ENCODE data around the gene SCN1B. TPM values are rescaled to one million over a fixed set of nuclear protein-coding genes. Genes with fewer than 3 reads are reported as not detected.

The SCN1B gene
- total RNA-seq, 2 experiments from 2014 or later = 0.83 to 0.89 TPM

DNA sequence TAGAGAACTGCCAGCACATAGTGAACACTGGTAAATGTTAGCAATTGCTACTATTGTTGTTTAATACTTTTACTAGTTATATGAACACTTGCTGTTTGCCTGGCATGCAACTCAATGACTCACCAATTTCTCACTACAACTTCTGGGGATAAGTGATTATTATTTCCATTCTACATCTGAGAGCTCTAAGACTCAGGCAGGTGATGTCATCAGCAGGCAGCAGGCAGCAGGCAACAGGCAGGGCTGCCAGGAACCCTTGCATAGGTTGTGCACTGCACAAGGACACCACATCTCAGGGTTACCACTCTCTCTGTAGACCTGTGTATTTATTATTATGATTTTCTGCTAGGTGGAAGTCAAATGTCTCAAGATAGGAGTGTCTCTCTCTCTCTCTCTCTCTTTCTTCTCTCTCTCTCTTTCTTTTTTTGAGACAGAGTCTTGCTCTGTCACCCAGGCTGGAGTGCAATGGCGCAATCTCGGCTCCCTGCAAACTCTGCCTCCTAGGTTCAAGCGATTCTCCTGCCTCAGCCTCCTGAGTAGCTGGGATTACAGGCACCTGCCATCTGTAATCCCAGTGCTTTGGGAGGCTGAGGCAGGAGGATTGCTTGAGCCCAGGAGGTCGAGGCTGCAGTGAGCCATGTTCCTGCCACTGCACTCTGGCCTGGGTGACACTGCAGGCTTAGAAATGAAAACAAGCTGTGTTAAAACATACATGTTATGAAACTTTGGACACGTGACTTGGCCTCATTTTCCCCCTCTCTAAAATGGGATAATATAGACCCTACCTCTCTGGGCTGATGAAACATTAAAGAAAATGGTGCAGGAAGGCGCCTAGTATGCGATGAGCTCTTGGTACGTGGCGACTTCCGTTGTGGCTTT, 33.9 kb downstream of the SCN1B start:
- H3K9me3 Mint-ChIP-seq = no peaks in the 10 kb centered on the region
- peak; percentile 64 for DNase-seq
- no peaks in the 10 kb centered on the region for H3K27me3 Mint-ChIP-seq (ENCODE audit: low read depth)
- no peaks in the 10 kb centered on the region for H3K36me3 Mint-ChIP-seq (ENCODE audit: low read depth)
- peaks cover 24% of the 10 kb centered on the region for H3K4me1 Mint-ChIP-seq (ENCODE audit: low read depth)
- CTCF ChIA-PET = interaction anchor here (1.1 to 2.0 kb wide), 3 partner anchors 20 to 101 kb away, joined by 4 to 10 read pairs (median 6); partner anchors contain the start of genes LGI4 and ZNF792
- intact Hi-C loops (cut with micrococcal nuclease) = loop anchor here (1.0 to 5.0 kb wide), 4 partner anchors 19 to 203 kb away; partner anchors contain the start of gene USF2
- peak overlapping the region; percentile 59 for H3K27ac Mint-ChIP-seq
- H3K4me3 Mint-ChIP-seq = no peak overlapping the region

- Mint-ChIP-seq H3K36me3 (ENCODE audit: low read depth) (no peaks in the 10 kb centered on the region), H3K27ac (no peak overlapping the region), H3K4me3 (no peak overlapping the region), H3K27me3 (ENCODE audit: low read depth) (no peaks in the 10 kb centered on the region), H3K4me1 (ENCODE audit: low read depth) (peaks cover 24% of the 10 kb centered on the region), H3K9me3 (peaks cover 4% of the 10 kb centered on the region)
- DNase-seq = no peak
- intact Hi-C loops (cut with micrococcal nuclease) = loop anchor here (5.0 kb wide), 1 partner anchor 57 kb away; no protein-coding TSS in a partner anchor
- CTCF ChIA-PET = interaction anchor here (1.6 kb wide), 2 partner anchors 89 to 150 kb away, joined by 5 to 10 read pairs; partner anchors contain the start of gene FXYD5
These were observed 35.3 kb downstream of the SCN1B start for GRCh38 chr19:35065574-35065973.

DNA sequence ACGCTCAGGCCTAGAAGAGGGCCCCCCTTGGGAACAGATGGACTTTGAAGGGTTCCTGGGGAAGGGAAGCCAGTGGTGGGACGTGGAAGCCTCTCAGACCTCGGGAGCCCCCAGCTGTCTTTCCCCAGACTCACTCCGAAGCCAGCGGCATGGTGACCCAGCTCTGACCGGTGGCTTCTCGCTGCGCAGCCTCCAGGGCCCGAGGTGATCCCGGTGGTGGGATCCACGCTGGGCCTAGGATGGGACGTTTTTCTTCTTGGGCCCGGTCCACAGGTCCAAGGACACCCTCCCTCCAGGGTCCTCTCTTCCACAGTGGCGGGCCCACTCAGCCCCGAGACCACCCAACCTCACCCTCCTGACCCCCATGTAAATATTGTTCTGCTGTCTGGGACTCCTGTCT, 35.9 kb downstream of the SCN1B start:
- no peak overlapping the region for H3K27ac Mint-ChIP-seq
- no peaks in the 10 kb centered on the region for H3K27me3 Mint-ChIP-seq (ENCODE audit: low read depth)
- intact Hi-C loops (cut with micrococcal nuclease) = loop anchor here (5.0 kb wide), 1 partner anchor 56 kb away; no protein-coding TSS in a partner anchor
- H3K9me3 Mint-ChIP-seq = peaks cover 6% of the 10 kb centered on the region
- no peak for DNase-seq
- no peaks in the 10 kb centered on the region for H3K36me3 Mint-ChIP-seq (ENCODE audit: low read depth)
- H3K4me3 Mint-ChIP-seq = no peak overlapping the region
- CTCF ChIA-PET = interaction anchor here (0.6 to 2.3 kb wide), 23 partner anchors 10 to 177 kb away, joined by 3 to 35 read pairs (median 5); partner anchors contain the start of genes FXYD5 and LGI4
- peaks cover 24% of the 10 kb centered on the region for H3K4me1 Mint-ChIP-seq (ENCODE audit: low read depth)

GRCh38 chr19:35066691-35067563, 36.7 kb downstream of the SCN1B start:
- H3K9me3 Mint-ChIP-seq = peaks cover 6% of the 10 kb centered on the region
- peak overlapping the region; percentile 46 for H3K27ac Mint-ChIP-seq
- H3K4me1 Mint-ChIP-seq (ENCODE audit: low read depth) = peaks cover 24% of the 10 kb centered on the region
- CTCF ChIA-PET = interaction anchor here (0.6 to 2.3 kb wide), 33 partner anchors 8 to 1212 kb away, joined by 3 to 35 read pairs (median 5); partner anchors contain the start of genes FXYD5 and LGI4
- intact Hi-C loops (cut with micrococcal nuclease) = loop anchor here (1.0 to 5.0 kb wide), 5 partner anchors 23 to 74 kb away; partner anchors contain the start of gene LGI4
- no peaks in the 10 kb centered on the region for H3K27me3 Mint-ChIP-seq (ENCODE audit: low read depth)
- H3K36me3 Mint-ChIP-seq (ENCODE audit: low read depth) = no peaks in the 10 kb centered on the region
- peak; percentile 96 for DNase-seq
- peak overlapping the region; percentile 22 for H3K4me3 Mint-ChIP-seq

DNA sequence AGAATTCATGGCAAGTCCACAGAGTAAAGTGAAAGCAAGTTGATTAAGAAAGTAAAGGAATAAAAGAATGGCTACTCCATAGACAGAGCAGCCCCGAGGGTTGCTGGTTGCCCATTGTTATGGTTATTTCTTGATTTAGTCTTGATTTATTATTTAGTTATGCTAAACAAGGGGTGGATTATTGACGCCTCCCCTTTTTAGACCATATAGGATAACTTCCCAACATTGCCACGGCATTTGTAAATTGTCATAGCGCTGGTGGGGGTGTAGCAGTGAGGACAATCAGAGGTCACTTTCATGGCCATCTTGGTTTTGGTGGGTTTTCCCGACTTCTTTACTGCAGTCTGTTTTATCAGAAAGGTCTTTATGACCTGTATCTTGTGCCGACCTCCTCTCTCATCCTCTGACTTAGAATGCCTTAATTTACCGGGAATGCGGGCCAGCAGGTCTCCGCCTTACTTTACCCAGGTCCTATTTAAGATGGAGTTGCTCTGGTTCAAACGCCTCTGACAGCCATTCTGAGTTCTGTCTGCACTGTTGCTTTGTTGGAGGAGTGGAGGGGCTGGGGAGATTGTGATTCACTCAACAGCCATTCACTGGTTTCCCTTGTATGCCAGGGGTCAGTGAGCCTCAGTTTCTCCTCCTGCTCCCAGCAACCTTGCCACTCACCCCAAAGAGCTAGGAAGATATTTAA, 38.8 kb downstream of the SCN1B start:
- intact Hi-C loops (cut with micrococcal nuclease) = loop anchor here (5.0 kb wide), 1 partner anchor 53 kb away; no protein-coding TSS in a partner anchor
- CTCF ChIA-PET = interaction anchor here (0.8 to 2.0 kb wide), 4 partner anchors 23 to 72 kb away, joined by 3 to 8 read pairs (median 6); no protein-coding TSS in a partner anchor
- peaks cover 6% of the 10 kb centered on the region for H3K9me3 Mint-ChIP-seq
- no peak for DNase-seq
- H3K4me1 Mint-ChIP-seq (ENCODE audit: low read depth) = peaks cover 15% of the 10 kb centered on the region
- H3K36me3 Mint-ChIP-seq (ENCODE audit: low read depth) = no peaks in the 10 kb centered on the region
- H3K27ac Mint-ChIP-seq = no peak overlapping the region
- H3K4me3 Mint-ChIP-seq = no peak overlapping the region
- H3K27me3 Mint-ChIP-seq (ENCODE audit: low read depth) = no peaks in the 10 kb centered on the region

- intact Hi-C loops (cut with micrococcal nuclease) = loop anchor here (5.0 kb wide), 1 partner anchor 53 kb away; no protein-coding TSS in a partner anchor
These were observed 39.4 kb downstream of the SCN1B start for GRCh38 chr19:35069696-35070095.

GRCh38 chr19:35070471-35070870, 40.2 kb downstream of the SCN1B start:
- Mint-ChIP-seq H3K4me3 (no peak overlapping the region), H3K9me3 (peaks cover 6% of the 10 kb centered on the region), H3K27ac (no peak overlapping the region), H3K36me3 (ENCODE audit: low read depth) (no peaks in the 10 kb centered on the region), H3K4me1 (ENCODE audit: low read depth) (peaks cover 8% of the 10 kb centered on the region), H3K27me3 (ENCODE audit: low read depth) (no peaks in the 10 kb centered on the region)
- CTCF ChIA-PET = interaction anchor here (0.6 to 2.0 kb wide), 8 partner anchors 11 to 387 kb away, joined by 3 to 8 read pairs (median 4); no protein-coding TSS in a partner anchor
- intact Hi-C loops (cut with micrococcal nuclease) = no loop called here
- DNase-seq = no peak

More at GRCh38 chr19:35069696-35070095, 39.4 kb downstream of the SCN1B start:
- Mint-ChIP-seq H3K27ac (no peak overlapping the region), H3K36me3 (ENCODE audit: low read depth) (no peaks in the 10 kb centered on the region), H3K27me3 (ENCODE audit: low read depth) (no peaks in the 10 kb centered on the region), H3K9me3 (peaks cover 6% of the 10 kb centered on the region), H3K4me3 (no peak overlapping the region), H3K4me1 (ENCODE audit: low read depth) (peaks cover 10% of the 10 kb centered on the region)
- DNase-seq = no peak
- CTCF ChIA-PET = interaction anchor here (0.6 to 2.0 kb wide), 8 partner anchors 11 to 388 kb away, joined by 3 to 8 read pairs (median 3); no protein-coding TSS in a partner anchor

DNA sequence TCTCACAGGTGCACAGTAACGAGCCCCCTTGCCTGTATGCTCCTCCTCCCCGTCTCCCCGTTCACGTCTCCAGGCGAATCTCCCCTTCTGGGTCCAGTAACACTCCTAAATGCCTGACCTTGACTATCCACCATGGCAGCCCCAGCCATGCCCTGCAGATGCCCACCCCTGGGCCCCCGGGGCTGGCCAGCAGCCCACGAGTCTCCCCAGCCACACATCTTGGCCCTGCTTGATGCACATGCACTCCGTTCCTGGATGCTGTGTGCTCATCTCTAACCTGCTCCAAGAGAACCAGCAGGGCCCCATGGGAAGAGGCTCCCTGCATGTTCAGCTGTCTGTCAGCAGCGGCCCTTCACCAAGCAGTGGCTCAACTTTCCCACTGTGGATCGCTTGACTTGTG, 43.2 kb downstream of the SCN1B start:
- CTCF ChIA-PET = no interaction called here
- no peaks in the 10 kb centered on the region for H3K36me3 Mint-ChIP-seq (ENCODE audit: low read depth)
- no peak for DNase-seq
- intact Hi-C loops (cut with micrococcal nuclease) = no loop called here
- H3K27ac Mint-ChIP-seq = no peak overlapping the region
- H3K4me3 Mint-ChIP-seq = no peak overlapping the region
- H3K4me1 Mint-ChIP-seq (ENCODE audit: low read depth) = no peaks in the 10 kb centered on the region
- no peaks in the 10 kb centered on the region for H3K27me3 Mint-ChIP-seq (ENCODE audit: low read depth)
- peaks cover 6% of the 10 kb centered on the region for H3K9me3 Mint-ChIP-seq

DNA sequence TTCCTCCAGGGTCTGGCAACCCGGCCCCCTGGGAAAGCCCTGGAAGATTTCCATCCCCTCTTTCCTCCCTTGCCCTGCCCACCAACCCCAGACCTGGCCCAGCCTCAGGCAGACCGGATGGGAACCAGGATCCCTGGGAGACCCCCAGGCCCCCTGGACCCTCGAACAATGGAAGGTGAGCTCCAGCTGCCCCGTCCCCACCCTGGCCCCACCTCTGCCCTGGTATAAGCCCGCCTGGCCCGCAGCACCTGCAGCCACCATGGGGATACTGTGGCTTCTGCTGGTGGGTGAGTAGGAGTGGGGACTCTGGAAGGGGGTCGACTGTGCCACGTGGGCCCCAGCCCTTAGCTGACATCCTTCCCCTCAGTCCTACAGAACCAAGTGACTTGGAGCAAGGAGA, 43.7 kb downstream of the SCN1B start:
- Mint-ChIP-seq H3K4me1 (ENCODE audit: low read depth) (no peaks in the 10 kb centered on the region), H3K9me3 (peaks cover 6% of the 10 kb centered on the region), H3K36me3 (ENCODE audit: low read depth) (no peaks in the 10 kb centered on the region), H3K27me3 (ENCODE audit: low read depth) (no peaks in the 10 kb centered on the region), H3K27ac (no peak overlapping the region), H3K4me3 (no peak overlapping the region)
- CTCF ChIA-PET = no interaction called here
- DNase-seq = no peak
- intact Hi-C loops (cut with micrococcal nuclease) = no loop called here

GRCh38 chr19:35074426-35075201, 44.3 kb downstream of the SCN1B start:
- H3K4me3 Mint-ChIP-seq = no peak overlapping the region
- CTCF ChIA-PET = no interaction called here
- no peak overlapping the region for H3K27ac Mint-ChIP-seq
- intact Hi-C loops (cut with micrococcal nuclease) = no loop called here
- DNase-seq = no peak
- no peaks in the 10 kb centered on the region for H3K4me1 Mint-ChIP-seq (ENCODE audit: low read depth)
- no peaks in the 10 kb centered on the region for H3K36me3 Mint-ChIP-seq (ENCODE audit: low read depth)
- peaks cover 6% of the 10 kb centered on the region for H3K9me3 Mint-ChIP-seq
- no peaks in the 10 kb centered on the region for H3K27me3 Mint-ChIP-seq (ENCODE audit: low read depth)

All from activated naive CD4-positive, alpha-beta T cell treated with anti-CD3 and anti-CD28 coated beads for 36 hours (primary cell).